Caco-2 (cell line): ENCODE results near the gene CRYGD. TPM values are rescaled to one million over a fixed set of nuclear protein-coding genes. Genes with fewer than 3 reads are reported as not detected.
"Not testable (repeated sequence)": the region's sequence is repeated elsewhere in the genome, so short reads cannot be mapped to it uniquely, and the experiment has no call there.

ENCODE experiments used
- Bru-seq: library from RNA; stranded (reverse); fragments of 400-500 nt; gene quantifications from one replicate; lab custom pipeline; 2021; lab: Mats Ljungman, UMichigan
- BruChase-seq, 2 experiments: library from RNA; stranded (reverse); fragments of 400-500 nt; gene quantifications; one replicate each; lab custom pipeline; 2021; lab: Mats Ljungman, UMichigan
- BruUV-seq: library from RNA; stranded (reverse); fragments of 400-500 nt; replicated peaks from 2 replicates; lab custom pipeline; 2021; lab: Mats Ljungman, UMichigan
- CTCF ChIA-PET: fragments of 300-600 bp; sonication (Branson Sonifier 250); formaldehyde crosslinking; loops from one replicate; lab custom pipeline; 2022; ENCODE audit warnings: antibody characterized with exemption; lab: Charles Lee
- POLR2A ChIA-PET: fragments of 300-600 bp; sonication (Branson Sonifier 250); formaldehyde crosslinking; loops from one replicate; lab custom pipeline; 2022; ENCODE audit warnings: antibody characterized with exemption; lab: Charles Lee
- DNase-seq, 2 experiments: peaks; one replicate each; pipeline versions ENCODE4 v3.0.0 to v3.0.0-alpha.2; 2020 to 2022
- H3K27me3 ChIP-seq: replicated peaks from 2 replicates; pipeline ENCODE4 v1.6.0; 2011; ENCODE audit warnings: low read length; ENCODE audit not compliant: control insufficient read depth, insufficient read depth
- H3K36me3 ChIP-seq: 2 replicates; pipeline ENCODE4 v1.5.1; 2011; ENCODE audit warnings: low read length; ENCODE audit not compliant: control insufficient read depth, insufficient read depth
- H3K4me1 ChIP-seq: fragments of 250-450 bp; sonication (Bioruptor Pico); 2 replicates; pipeline ENCODE4 v1.5.1; 2020; ENCODE audit warnings: mild to moderate bottlenecking
- H3K4me3 ChIP-seq: 2 replicates; pipeline ENCODE4 v1.5.1; 2011; ENCODE audit warnings: low read depth, mild to moderate bottlenecking, control low read depth, low read length
- H3K9me3 ChIP-seq: fragments of 250-450 bp; sonication (Bioruptor Pico); 2 replicates; pipeline ENCODE4 v1.5.1; 2020; ENCODE audit warnings: mild to moderate bottlenecking, moderate library complexity
- H3K27ac Mint-ChIP-seq: one replicate; pipeline ENCODE4 v1.8.0; 2022; ENCODE audit warnings: mixed read lengths; ENCODE audit not compliant: unreplicated experiment
- H3K27me3 Mint-ChIP-seq: one replicate; pipeline ENCODE4 v1.8.0; 2022; ENCODE audit warnings: mixed read lengths; ENCODE audit not compliant: insufficient read depth, unreplicated experiment
- H3K36me3 Mint-ChIP-seq: one replicate; pipeline ENCODE4 v1.8.0; 2022; ENCODE audit warnings: mild to moderate bottlenecking, mixed read lengths; ENCODE audit not compliant: insufficient read depth, unreplicated experiment
- H3K4me1 Mint-ChIP-seq: one replicate; pipeline ENCODE4 v1.8.0; 2022; ENCODE audit warnings: low read depth, mixed read lengths; ENCODE audit not compliant: unreplicated experiment
- H3K4me3 Mint-ChIP-seq: one replicate; pipeline ENCODE4 v1.8.0; 2022; ENCODE audit warnings: mild to moderate bottlenecking, moderate library complexity, mixed read lengths; ENCODE audit not compliant: unreplicated experiment
- H3K9me3 Mint-ChIP-seq: one replicate; pipeline ENCODE4 v1.8.0; 2022; ENCODE audit warnings: mixed read lengths; ENCODE audit not compliant: unreplicated experiment
- intact Hi-C: fragments of 100-400 bp; cut with micrococcal nuclease; formaldehyde crosslinking; loops from one replicate; pipeline ENCODE4 v1.10.0; 2022; ENCODE audit not compliant: unreplicated experiment
- long read RNA-seq: library from polyadenylated mRNA; stranded (forward); transcript quantifications from one replicate; pipeline ENCODE4 v2.0.0, GENCODE V29; 2022
- total RNA-seq: library from RNA; stranded (reverse); gene quantifications from 2 replicates; pipeline ENCODE4 v1.2.3, GENCODE V29; 2022
- TF ChIP-seq, protein P1 (sequence below), 2 experiments: fragments of 200-600 bp in 1 of 2; IDR thresholded peaks; 1 replicate in 1 of 2; 2 replicates in 1 of 2; pipeline versions ENCODE4 v1.5.1 to v1.8.0; 2011 to 2022; ENCODE audit warnings: antibody characterized with exemption in 1 of 2, control low read depth in 1 of 2, inconsistent platforms in 1 of 2, low read depth in 1 of 2, low read length in 1 of 2, mild to moderate bottlenecking in 1 of 2, moderate library complexity in 1 of 2; ENCODE audit not compliant: insufficient read depth in 1 of 2, severe bottlenecking in 1 of 2, unreplicated experiment in 1 of 2

The CRYGD gene
- not detected in 2 replicates for total RNA-seq
- Bru-seq, nascent RNA, result not detected
- BruChase-seq, experiment 1, labeled RNA remaining after a 2-hour chase, result not detected
- not detected for BruChase-seq, experiment 2, labeled RNA remaining after a 6-hour chase
- long read RNA-seq, result 0 reads

DNA sequence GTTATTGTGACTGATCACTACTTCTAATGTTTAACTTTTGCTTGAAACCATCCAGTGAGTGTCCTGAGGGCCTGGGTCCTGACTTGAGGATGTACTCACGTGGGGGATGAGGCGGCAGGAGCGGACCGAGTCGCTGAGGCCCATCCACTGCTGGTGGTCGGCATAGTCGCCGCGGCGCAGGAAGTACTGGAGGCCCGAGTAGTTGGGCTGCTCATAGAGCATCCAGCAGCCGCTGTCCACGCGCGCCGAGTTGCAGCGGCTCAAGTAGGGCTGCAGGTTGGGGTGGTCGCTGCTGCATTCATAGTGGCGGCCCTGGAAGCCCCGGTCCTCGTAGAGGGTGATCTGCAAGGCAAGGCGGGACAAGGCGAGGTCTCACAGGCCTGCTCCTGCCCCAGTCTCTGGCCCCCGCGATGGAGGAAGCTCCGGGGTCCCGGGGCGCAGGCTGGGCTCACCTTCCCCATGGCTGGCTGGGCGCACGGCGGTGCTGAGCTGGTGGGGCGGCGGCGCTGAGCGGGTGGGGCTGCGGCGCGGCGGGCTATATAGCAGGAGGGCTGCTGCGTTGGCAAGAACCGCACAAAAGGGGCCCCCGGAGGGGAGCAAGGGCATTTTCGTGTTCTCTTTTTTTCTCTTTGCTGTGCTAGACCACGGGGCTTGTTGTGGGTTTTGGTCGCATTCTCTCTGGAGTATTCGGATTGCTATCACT, at the start of gene CRYGD:
CRYGD (minus strand) TSS at position 512 of the 703 bp plus-strand sequence; CDS start at position 461, 51 bp downstream.
- POLR2A ChIA-PET, CTCF ChIA-PET: not testable (repeated sequence)
- H3K4me1 Mint-ChIP-seq, result peaks cover 20% of the 10 kb centered on the region

DNA sequence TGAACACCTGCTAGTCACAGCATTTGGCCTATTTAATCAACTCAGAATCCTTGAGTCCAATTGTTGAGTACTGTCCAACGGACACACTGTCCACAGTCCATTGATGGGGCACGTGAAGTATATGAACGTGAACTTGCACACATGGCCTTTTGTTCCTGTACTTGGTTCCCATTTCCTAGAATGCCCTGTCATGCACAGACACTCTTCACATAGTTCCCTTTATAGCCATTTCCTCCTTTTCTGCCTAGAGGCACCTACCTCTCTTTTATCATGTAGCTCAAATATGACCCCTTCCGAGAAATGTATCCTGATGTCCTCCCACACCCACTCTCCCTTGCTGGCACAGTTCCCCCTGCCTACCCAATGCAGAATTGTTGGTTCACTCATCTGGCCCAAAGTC, 47.8 kb upstream of the CRYGD start:
- DNase-seq, result no peak
- 0 out of 2 replicates have a peak, but pooled peaks cover 3% of the 10 kb centered on the region for H3K4me1 ChIP-seq
- no peaks in the 10 kb centered on the region for H3K4me1 Mint-ChIP-seq
- ChIA-PET CTCF (no interaction called here), POLR2A (no interaction called here)
- no peak overlapping the region for H3K4me3 ChIP-seq
- H3K27me3 ChIP-seq, result no peaks in the 10 kb centered on the region
- no peaks in the 10 kb centered on the region for H3K9me3 Mint-ChIP-seq
- no TSS peak for BruUV-seq
- TF ChIP-seq, protein P1, sequence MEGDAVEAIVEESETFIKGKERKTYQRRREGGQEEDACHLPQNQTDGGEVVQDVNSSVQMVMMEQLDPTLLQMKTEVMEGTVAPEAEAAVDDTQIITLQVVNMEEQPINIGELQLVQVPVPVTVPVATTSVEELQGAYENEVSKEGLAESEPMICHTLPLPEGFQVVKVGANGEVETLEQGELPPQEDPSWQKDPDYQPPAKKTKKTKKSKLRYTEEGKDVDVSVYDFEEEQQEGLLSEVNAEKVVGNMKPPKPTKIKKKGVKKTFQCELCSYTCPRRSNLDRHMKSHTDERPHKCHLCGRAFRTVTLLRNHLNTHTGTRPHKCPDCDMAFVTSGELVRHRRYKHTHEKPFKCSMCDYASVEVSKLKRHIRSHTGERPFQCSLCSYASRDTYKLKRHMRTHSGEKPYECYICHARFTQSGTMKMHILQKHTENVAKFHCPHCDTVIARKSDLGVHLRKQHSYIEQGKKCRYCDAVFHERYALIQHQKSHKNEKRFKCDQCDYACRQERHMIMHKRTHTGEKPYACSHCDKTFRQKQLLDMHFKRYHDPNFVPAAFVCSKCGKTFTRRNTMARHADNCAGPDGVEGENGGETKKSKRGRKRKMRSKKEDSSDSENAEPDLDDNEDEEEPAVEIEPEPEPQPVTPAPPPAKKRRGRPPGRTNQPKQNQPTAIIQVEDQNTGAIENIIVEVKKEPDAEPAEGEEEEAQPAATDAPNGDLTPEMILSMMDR (IDR thresholded peaks at IDR 0.05; ENCODE audit: insufficient read depth in 1 of 2, low read depth in 1 of 2, low read length in 1 of 2, severe bottlenecking in 1 of 2, unreplicated experiment in 1 of 2), result no peak
- no peak overlapping the region for H3K4me3 Mint-ChIP-seq
- H3K36me3 Mint-ChIP-seq, result no peaks in the 10 kb centered on the region
- no peak overlapping the region for H3K27ac Mint-ChIP-seq
- no peaks in the 10 kb centered on the region for H3K27me3 Mint-ChIP-seq
- H3K9me3 ChIP-seq, result no peaks in the 10 kb centered on the region
- no peaks in the 10 kb centered on the region for H3K36me3 ChIP-seq
- intact Hi-C loops, result loop anchor here (10.0 kb wide), 1 partner anchor 163 kb away; no protein-coding TSS in a partner anchor

More for the DNA sequence above, at the start of gene CRYGD:
- H3K36me3 ChIP-seq, H3K9me3 Mint-ChIP-seq, H3K27me3 ChIP-seq, DNase-seq, H3K9me3 ChIP-seq, H3K4me3 ChIP-seq, BruUV-seq, intact Hi-C loops, H3K27me3 Mint-ChIP-seq: not testable (repeated sequence)
- peaks cover 13% of the 10 kb centered on the region for H3K36me3 Mint-ChIP-seq
- peaks cover 22% of the 10 kb centered on the region for H3K4me1 ChIP-seq
- H3K4me3 Mint-ChIP-seq, result peak within 1 kb of the TSS; percentile 44
- peak within 1 kb of the TSS; percentile 88 for H3K27ac Mint-ChIP-seq

DNA sequence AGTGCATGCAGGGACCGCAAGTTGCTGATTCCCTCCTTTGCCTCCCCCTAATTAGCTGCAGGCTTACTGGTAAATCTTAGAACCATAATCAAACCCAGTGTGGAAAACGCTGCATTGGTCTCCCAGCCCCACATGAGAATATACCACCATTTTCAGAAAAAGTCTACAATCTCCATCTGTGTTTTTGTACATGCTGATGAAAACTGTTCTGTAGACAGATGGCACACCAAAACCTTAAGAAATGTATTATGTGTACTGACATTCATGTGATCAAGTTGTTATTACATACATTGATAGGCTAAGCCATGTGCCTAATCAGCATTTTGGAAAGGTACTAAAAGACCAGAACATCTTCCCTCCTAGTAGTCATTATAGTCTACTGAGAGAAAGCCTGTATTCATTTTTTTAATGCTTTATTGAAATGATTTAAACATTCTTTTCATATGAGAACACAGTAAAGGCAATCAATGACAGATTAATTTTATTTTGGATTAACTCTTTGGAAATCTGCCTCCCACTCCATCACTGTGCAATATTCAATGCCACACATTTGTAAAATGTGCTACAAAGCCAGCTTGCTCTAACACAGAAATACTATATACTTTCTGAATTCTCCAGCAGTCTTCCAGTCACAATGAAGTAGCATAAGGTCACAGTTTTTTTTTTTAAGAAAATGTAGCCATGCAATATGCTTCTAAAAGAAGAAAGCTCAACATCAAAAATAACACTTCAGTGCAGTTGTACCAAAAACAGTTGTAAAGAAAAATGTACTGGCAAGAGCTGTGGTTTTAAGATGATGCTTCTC, 40.8 kb upstream of the CRYGD start:
- no TSS peak for BruUV-seq
- CTCF ChIA-PET, result interaction anchor here (0.5 to 1.3 kb wide), 2 partner anchors 59 to 63 kb away, joined by 3 to 5 read pairs; no protein-coding TSS in a partner anchor
- Mint-ChIP-seq H3K9me3 (no peaks in the 10 kb centered on the region), H3K4me1 (no peaks in the 10 kb centered on the region), H3K27ac (no peak overlapping the region), H3K4me3 (no peak overlapping the region), H3K36me3 (no peaks in the 10 kb centered on the region), H3K27me3 (no peaks in the 10 kb centered on the region)
- TF ChIP-seq, protein P1 (IDR thresholded peaks at IDR 0.05; ENCODE audit: insufficient read depth in 1 of 2, low read depth in 1 of 2, low read length in 1 of 2, severe bottlenecking in 1 of 2, unreplicated experiment in 1 of 2), result no peak
- DNase-seq, result no peak
- no peaks in the 10 kb centered on the region for H3K4me1 ChIP-seq
- H3K27me3 ChIP-seq, result no peaks in the 10 kb centered on the region
- no peak overlapping the region for H3K4me3 ChIP-seq
- no peaks in the 10 kb centered on the region for H3K36me3 ChIP-seq
- POLR2A ChIA-PET, result no interaction called here
- H3K9me3 ChIP-seq, result no peaks in the 10 kb centered on the region
- intact Hi-C loops, result no loop called here
